ENCODE measurements around the gene TYROBP.

DNA sequence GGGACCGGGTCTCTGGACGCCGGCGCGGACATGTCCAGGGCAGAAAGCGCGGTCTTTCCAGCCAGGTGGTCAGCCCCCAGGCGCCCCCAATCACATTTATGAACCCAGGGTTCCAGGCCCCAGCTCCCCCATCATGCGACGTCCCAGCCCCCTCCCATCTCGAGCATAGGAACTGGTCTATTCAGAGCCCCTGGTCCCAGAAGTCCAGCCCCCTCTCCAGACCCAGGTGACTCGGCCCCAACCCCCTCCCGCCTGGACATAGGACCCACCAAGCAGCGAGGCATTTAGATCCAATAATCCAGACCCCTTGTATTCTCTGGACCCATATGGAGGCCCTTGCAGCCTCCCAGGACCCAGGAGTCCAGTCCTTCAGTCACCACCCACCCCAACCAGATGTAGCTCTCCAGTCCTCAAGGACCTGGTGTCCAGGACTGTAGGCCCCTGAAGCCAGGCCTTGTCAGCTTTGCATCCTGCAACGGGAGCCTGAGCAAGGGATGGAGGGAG lies 39.2 kb downstream of the TYROBP start:
- TF ChIP-seq CTCF (IDR thresholded peaks at IDR 0.05; ENCODE audit: control extremely low read depth in 1 of 3, insufficient read depth in 1 of 3, low read depth in 1 of 3, low read length in 3 of 3) = no peak
- no peak for TF ChIP-seq ASH2L (IDR thresholded peaks at IDR 0.05; ENCODE audit: low read length)
- no peak for TF ChIP-seq POLR2AphosphoS5 (IDR thresholded peaks at IDR 0.05; ENCODE audit: low read depth, low read length)
- TF ChIP-seq SIRT6 (IDR thresholded peaks at IDR 0.05; ENCODE audit: low read length) = no peak
- no peak for TF ChIP-seq GTF2F1 (IDR thresholded peaks at IDR 0.05; ENCODE audit: borderline replicate concordance, low read depth, low read length)

All from H1 (cell line).